Common myeloid progenitor, CD34-positive (primary cell): Measurements from ENCODE around the gene FRMD4A.
"Not testable (repeated sequence)": the region's sequence is repeated elsewhere in the genome, so short reads cannot be mapped to it uniquely, and the experiment has no call there.

Experiments used
- CTCF ChIA-PET: fragments of 350-600 bp; sonication (Branson Sonifier 250); formaldehyde crosslinking; loops from one replicate; lab custom pipeline; 2021; ENCODE audit warnings: antibody characterized with exemption; lab: Charles Lee
- POLR2A ChIA-PET: fragments of 350-600 bp; sonication (Branson Sonifier 250); formaldehyde crosslinking; loops from one replicate; lab custom pipeline; 2021; ENCODE audit warnings: antibody characterized with exemption; lab: Charles Lee
- DNase-seq, 3 donors: peaks; one replicate each; pipeline versions ENCODE4 v3.0.0 to v3.0.0-alpha.2; 2013
- H3K27ac ChIP-seq, 2 experiments: 1 replicate in 1 of 2; 2 replicates in 1 of 2; pipeline ENCODE4 v1.7.0; 2013; ENCODE audit warnings: inconsistent platforms in 2 of 2, low read length in 2 of 2, mild to moderate bottlenecking in 2 of 2, low read depth in 1 of 2, moderate library complexity in 1 of 2; ENCODE audit not compliant: severe bottlenecking in 2 of 2, insufficient read depth in 1 of 2, poor library complexity in 1 of 2
- H3K27me3 ChIP-seq, 5 experiments: replicated peaks in 2 of 5; 1 replicate in 3 of 5; 2 replicates in 2 of 5; pipeline versions ENCODE4 v1.6.1 to v1.7.0; 2013; ENCODE audit warnings: low read length in 4 of 5, mild to moderate bottlenecking in 2 of 5, moderate library complexity in 2 of 5, inconsistent platforms in 1 of 5; ENCODE audit not compliant: insufficient read depth in 5 of 5, control insufficient read depth in 4 of 5
- H3K36me3 ChIP-seq, 4 experiments: 1 replicate in 2 of 4; 2 replicates in 2 of 4; pipeline versions ENCODE4 v1.6.1 to v1.7.0; 2013; ENCODE audit warnings: low read length in 3 of 4, control low read depth in 1 of 4, mild to moderate bottlenecking in 1 of 4; ENCODE audit not compliant: control insufficient read depth in 4 of 4, insufficient read depth in 4 of 4
- H3K4me1 ChIP-seq, 4 experiments: 1 replicate in 3 of 4; 2 replicates in 1 of 4; pipeline versions ENCODE4 v1.6.1 to v1.7.1; 2013; ENCODE audit warnings: low read length in 3 of 4, mild to moderate bottlenecking in 3 of 4, control low read depth in 1 of 4, inconsistent platforms in 1 of 4, moderate library complexity in 1 of 4; ENCODE audit not compliant: control insufficient read depth in 4 of 4, insufficient read depth in 4 of 4; ENCODE audit errors: control extremely low read depth in 1 of 4
- H3K4me3 ChIP-seq, 7 experiments: 1 replicate in 4 of 7; 2 replicates in 3 of 7; pipeline versions ENCODE4 v1.5.1 to v1.7.0; 2013; ENCODE audit warnings: mild to moderate bottlenecking in 7 of 7, low read length in 6 of 7, moderate library complexity in 6 of 7, inconsistent platforms in 2 of 7, low read depth in 2 of 7, control low read depth in 1 of 7; ENCODE audit not compliant: insufficient read depth in 4 of 7, control insufficient read depth in 1 of 7; ENCODE audit errors: extremely low read depth in 1 of 7
- H3K9me3 ChIP-seq, 5 experiments: 1 replicate in 4 of 5; 2 replicates in 1 of 5; pipeline versions ENCODE4 v1.6.1 to v1.7.1; 2013; ENCODE audit warnings: low read length in 4 of 5, mild to moderate bottlenecking in 2 of 5, inconsistent platforms in 1 of 5, low read depth in 1 of 5, moderate library complexity in 1 of 5; ENCODE audit not compliant: control insufficient read depth in 4 of 5, insufficient read depth in 2 of 5; ENCODE audit errors: control extremely low read depth in 1 of 5
- WGBS: methylation state at CpG from one replicate; pipeline ENCODE4 v1.1.5; 2013; ENCODE audit not compliant: insufficient coverage; 5-methylcytosine and 5-hydroxymethylcytosine counted together

The FRMD4A gene

GRCh38 chr10:13865758-13866491 lies 464.8 kb downstream of the FRMD4A start:
- 96% methylated on average over 10 of the region's 12 CpGs for WGBS
- Histone ChIP-seq H3K4me1 (no peaks in the 10 kb centered on the region), H3K9me3 (no peaks in the 10 kb centered on the region), H3K4me3 (no peak overlapping the region), H3K36me3 (no peaks in the 10 kb centered on the region), H3K27ac (no peak overlapping the region), H3K27me3 (peaks cover 0 to 9% (median 3%) of the 10 kb centered on the region in 5 experiments)
- ChIA-PET CTCF (no interaction called here), POLR2A (no interaction called here)
- DNase-seq: no peak

- DNase-seq, H3K4me3 ChIP-seq, H3K9me3 ChIP-seq, POLR2A ChIA-PET, H3K4me1 ChIP-seq, H3K36me3 ChIP-seq, H3K27ac ChIP-seq: not testable (repeated sequence)
- H3K27me3 ChIP-seq: peaks cover 0 to 16% (median 5%) of the 10 kb centered on the region in 5 experiments
- WGBS: 100% methylated on average over 3 of the region's 4 CpGs
- CTCF ChIA-PET: interaction anchor here (1.4 kb wide), 1 partner anchor 10 kb away, joined by 3 read pairs; no protein-coding TSS in a partner anchor
Observed at GRCh38 chr10:13865220-13865619, 465.5 kb downstream of the FRMD4A start.

- ChIA-PET POLR2A (no interaction called here), CTCF (no interaction called here)
- Histone ChIP-seq H3K27ac (no peak overlapping the region), H3K9me3 (no peaks in the 10 kb centered on the region), H3K4me1 (no peaks in the 10 kb centered on the region), H3K27me3 (peaks cover 0 to 23% (median 5%) of the 10 kb centered on the region in 5 experiments), H3K36me3 (no peaks in the 10 kb centered on the region), H3K4me3 (no peak overlapping the region)
- DNase-seq: no peak
- WGBS: 100% methylated on average over 2 of the region's 3 CpGs
Observed at GRCh38 chr10:13862546-13863233, 468.0 kb downstream of the FRMD4A start.

- Histone ChIP-seq H3K27me3 (peaks cover 0 to 36% (median 5%) of the 10 kb centered on the region in 5 experiments), H3K4me3 (no peak overlapping the region), H3K9me3 (no peaks in the 10 kb centered on the region), H3K36me3 (no peaks in the 10 kb centered on the region), H3K27ac (no peak overlapping the region), H3K4me1 (no peaks in the 10 kb centered on the region)
- WGBS: 96% methylated on average over 14 of the region's 14 CpGs
- CTCF ChIA-PET: interaction anchor here (1.1 kb wide), 1 partner anchor 21 kb away, joined by 3 read pairs; no protein-coding TSS in a partner anchor
- no peak for DNase-seq
- POLR2A ChIA-PET: no interaction called here
Observed at GRCh38 chr10:13860886-13861285, 469.8 kb downstream of the FRMD4A start.

- CTCF ChIA-PET: interaction anchor here (1.6 kb wide), 1 partner anchor 15 kb away, joined by 3 read pairs; no protein-coding TSS in a partner anchor
- POLR2A ChIA-PET: no interaction called here
- Histone ChIP-seq H3K27ac (no peak overlapping the region), H3K9me3 (no peaks in the 10 kb centered on the region), H3K4me1 (no peaks in the 10 kb centered on the region), H3K4me3 (no peak overlapping the region), H3K27me3 (peaks cover 0 to 38% (median 5%) of the 10 kb centered on the region in 5 experiments), H3K36me3 (no peaks in the 10 kb centered on the region)
- DNase-seq: no peak
- 80% methylated on average over 5 of the region's 8 CpGs for WGBS
Observed at GRCh38 chr10:13859979-13860654, 470.6 kb downstream of the FRMD4A start.

GRCh38 chr10:13858709-13859108 lies 472.0 kb downstream of the FRMD4A start:
- ChIA-PET POLR2A (no interaction called here), CTCF (interaction anchor here (0.8 to 1.6 kb wide), 2 partner anchors 13 to 16 kb away, joined by 3 read pairs; no protein-coding TSS in a partner anchor)
- Histone ChIP-seq H3K27me3 (peaks cover 0 to 44% (median 5%) of the 10 kb centered on the region in 5 experiments), H3K9me3 (no peaks in the 10 kb centered on the region), H3K27ac (no peak overlapping the region), H3K4me3 (no peak overlapping the region), H3K36me3 (no peaks in the 10 kb centered on the region), H3K4me1 (peaks cover 0 to 6% (median 2%) of the 10 kb centered on the region in 4 experiments)
- 98% methylated on average over 11 of the region's 11 CpGs for WGBS
- no peak for DNase-seq
